SK-N-SH (cell line): ENCODE results near the gene SCN8A. TPM values are rescaled to one million over a fixed set of nuclear protein-coding genes. Genes with fewer than 3 reads are reported as not detected.
"Not testable (repeated sequence)": the region's sequence is repeated elsewhere in the genome, so short reads cannot be mapped to it uniquely, and the experiment has no call there.

ENCODE experiments used
- CTCF ChIA-PET: fragments of 300-600, 350-600 bp; formaldehyde crosslinking; extraction: SDS; loops from one replicate; lab custom pipeline; 2021; lab: Yijun Ruan, JAX
- POLR2A ChIA-PET: fragments of 350-600 bp; sonication (Branson Sonifier 250); formaldehyde crosslinking; extraction: SDS; loops from one replicate; lab custom pipeline; 2020; ENCODE audit warnings: antibody characterized with exemption, inconsistent platforms; lab: Yijun Ruan, JAX
- DNase-seq: peaks from one replicate; pipeline ENCODE4 v3.0.0; 2012
- H2AFZ ChIP-seq: fragments of 200-600 bp; sonication (generic); 2 replicates; pipeline ENCODE4 v1.8.1; 2016; ENCODE audit warnings: antibody characterized with exemption, mild to moderate bottlenecking, low read depth
- H3F3A ChIP-seq: fragments of 200-600 bp; sonication (generic); replicated peaks from 2 replicates; pipeline ENCODE3; 2016; ENCODE audit warnings: antibody characterized with exemption, mild to moderate bottlenecking; ENCODE audit not compliant: insufficient read depth
- H3K27ac ChIP-seq, 2 experiments: fragments of 200-500 bp in 1 of 2; fragments of 200-600 bp in 1 of 2; sonication (Bioruptor generic) in 1 of 2; sonication (generic), shearing (Covaris generic) in 1 of 2; 2 replicates each; pipeline versions ENCODE4 v1.5.1 to v1.6.1; 2014 to 2016; ENCODE audit warnings: low read depth in 2 of 2, inconsistent platforms in 1 of 2, low read length in 1 of 2, mild to moderate bottlenecking in 1 of 2, mixed read lengths in 1 of 2
- H3K27me3 ChIP-seq: fragments of 200-600 bp; sonication (generic), shearing (Covaris generic); 2 replicates; pipeline ENCODE4 v1.6.1; 2016; ENCODE audit warnings: mixed run types; ENCODE audit not compliant: insufficient read depth
- H3K36me3 ChIP-seq, 2 experiments: fragments of 200-500 bp in 1 of 2; fragments of 200-600 bp in 1 of 2; sonication (Bioruptor generic) in 1 of 2; sonication (generic) in 1 of 2; replicated peaks in 1 of 2; 2 replicates each; pipeline versions ENCODE3 to v1.5.1; 2014 to 2016; ENCODE audit warnings: low read length in 1 of 2, mild to moderate bottlenecking in 1 of 2; ENCODE audit not compliant: insufficient read depth in 2 of 2, control insufficient read depth in 1 of 2
- H3K4me1 ChIP-seq, 2 experiments: fragments of 200-500 bp in 1 of 2; fragments of 200-600 bp in 1 of 2; sonication (Bioruptor generic) in 1 of 2; sonication (generic), shearing (Covaris generic) in 1 of 2; 2 replicates each; pipeline versions ENCODE4 v1.5.1 to v1.6.1; 2014 to 2016; ENCODE audit warnings: low read depth in 1 of 2, low read length in 1 of 2, mixed run types in 1 of 2; ENCODE audit not compliant: insufficient read depth in 2 of 2, control insufficient read depth in 1 of 2
- H3K4me2 ChIP-seq: fragments of 200-600 bp; sonication (generic), shearing (Covaris generic); 2 replicates; pipeline ENCODE4 v1.6.1; 2017; ENCODE audit warnings: mixed run types
- H3K4me3 ChIP-seq, 2 experiments: fragments of 200-500 bp in 1 of 2; fragments of 200-600 bp in 1 of 2; sonication (Bioruptor generic) in 1 of 2; sonication (generic), shearing (Covaris generic) in 1 of 2; 2 replicates each; pipeline versions ENCODE4 v1.5.1 to v1.8.1; 2014 to 2016; ENCODE audit warnings: low read depth in 2 of 2, inconsistent platforms in 1 of 2, low read length in 1 of 2, mild to moderate bottlenecking in 1 of 2, mixed read lengths in 1 of 2, moderate library complexity in 1 of 2
- H3K79me2 ChIP-seq: fragments of 200-600 bp; sonication (generic); 2 replicates; pipeline ENCODE4 v1.8.1; 2017; ENCODE audit warnings: mild to moderate bottlenecking; ENCODE audit not compliant: insufficient read depth
- H3K9ac ChIP-seq: fragments of 200-600 bp; sonication (generic); 2 replicates; pipeline ENCODE4 v1.6.1; 2017; ENCODE audit warnings: mixed run types
- H3K9me2 ChIP-seq: fragments of 200-600 bp; sonication (generic); 2 replicates; pipeline ENCODE4 v1.6.1; 2017; ENCODE audit warnings: mixed run types
- H3K9me3 ChIP-seq: fragments of 200-600 bp; sonication (generic); 2 replicates; pipeline ENCODE4 v1.6.1; 2017; ENCODE audit warnings: mixed run types, mild to moderate bottlenecking, moderate library complexity
- H4K20me1 ChIP-seq: fragments of 200-600 bp; sonication (generic); 2 replicates; pipeline ENCODE4 v1.6.1; 2017; ENCODE audit warnings: mild to moderate bottlenecking, mixed run types; ENCODE audit not compliant: insufficient read depth
- FOSL2 ChIP-seq: IDR thresholded peaks from 2 replicates; pipeline ENCODE4 v1.4.0; 2012; ENCODE audit warnings: low read depth, mild to moderate bottlenecking, moderate library complexity, borderline replicate concordance
- FOXJ3 ChIP-seq: sonication (generic); formaldehyde crosslinking; IDR thresholded peaks from 2 replicates; pipeline ENCODE4 v1.5.1; 2020; ENCODE audit warnings: mild to moderate bottlenecking, missing genetic modification reagents
- GABPA ChIP-seq: IDR thresholded peaks from 2 replicates; pipeline ENCODE4 v1.4.0; 2012; ENCODE audit warnings: low read depth, mild to moderate bottlenecking
- GATA2 ChIP-seq: sonication (generic); formaldehyde crosslinking; IDR thresholded peaks from 2 replicates; pipeline ENCODE4 v1.5.0; 2020; ENCODE audit warnings: mild to moderate bottlenecking, missing genetic modification reagents
- NFIC ChIP-seq: IDR thresholded peaks from 2 replicates; pipeline ENCODE4 v1.4.0; 2012; ENCODE audit warnings: borderline replicate concordance
- RCOR1 ChIP-seq: fragments of 150-350 bp; IDR thresholded peaks from 2 replicates; pipeline ENCODE4 v1.6.1; 2017; ENCODE audit warnings: antibody characterized with exemption, low read length
- USF2 ChIP-seq: fragments of 150-350 bp; IDR thresholded peaks from 2 replicates; pipeline ENCODE4 v1.6.1; 2017; ENCODE audit warnings: antibody characterized with exemption, low read length, low read depth, borderline replicate concordance
- WGBS: methylation state at CpG from one replicate; pipeline ENCODE4 v1.1.6; 2017; ENCODE audit warnings: low lambda C conversion rate; 5-methylcytosine and 5-hydroxymethylcytosine counted together
- polyA plus RNA-seq, 3 experiments: library from polyadenylated mRNA; depleted of rRNA; stranded (reverse); fragments of >200 nt; gene quantifications; 2 replicates each; pipeline ENCODE4 v1.2.3, GENCODE V29; 2012
- TF ChIP-seq, protein P1 (sequence below): IDR thresholded peaks from 2 replicates; pipeline ENCODE4; 2012
- TF ChIP-seq, protein P2 (sequence below): IDR thresholded peaks from 2 replicates; pipeline ENCODE4 v1.6.1; 2012; ENCODE audit warnings: mild to moderate bottlenecking, low read depth, low read length, moderate library complexity

SCN8A gene
- polyA plus RNA-seq, 1 of the 3 experiments (the other 2 are of a cell fraction), result 7.1 TPM

- TF ChIP-seq FOXJ3 (CRISPR knock-in tag), result no peak
- TF ChIP-seq, protein P1, sequence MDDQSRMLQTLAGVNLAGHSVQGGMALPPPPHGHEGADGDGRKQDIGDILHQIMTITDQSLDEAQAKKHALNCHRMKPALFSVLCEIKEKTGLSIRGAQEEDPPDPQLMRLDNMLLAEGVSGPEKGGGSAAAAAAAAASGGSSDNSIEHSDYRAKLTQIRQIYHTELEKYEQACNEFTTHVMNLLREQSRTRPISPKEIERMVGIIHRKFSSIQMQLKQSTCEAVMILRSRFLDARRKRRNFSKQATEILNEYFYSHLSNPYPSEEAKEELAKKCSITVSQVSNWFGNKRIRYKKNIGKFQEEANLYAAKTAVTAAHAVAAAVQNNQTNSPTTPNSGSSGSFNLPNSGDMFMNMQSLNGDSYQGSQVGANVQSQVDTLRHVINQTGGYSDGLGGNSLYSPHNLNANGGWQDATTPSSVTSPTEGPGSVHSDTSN, result no peak
Measured at GRCh38 chr12:51548241-51548640, 42.8 kb upstream of the SCN8A start (continued).

DNA sequence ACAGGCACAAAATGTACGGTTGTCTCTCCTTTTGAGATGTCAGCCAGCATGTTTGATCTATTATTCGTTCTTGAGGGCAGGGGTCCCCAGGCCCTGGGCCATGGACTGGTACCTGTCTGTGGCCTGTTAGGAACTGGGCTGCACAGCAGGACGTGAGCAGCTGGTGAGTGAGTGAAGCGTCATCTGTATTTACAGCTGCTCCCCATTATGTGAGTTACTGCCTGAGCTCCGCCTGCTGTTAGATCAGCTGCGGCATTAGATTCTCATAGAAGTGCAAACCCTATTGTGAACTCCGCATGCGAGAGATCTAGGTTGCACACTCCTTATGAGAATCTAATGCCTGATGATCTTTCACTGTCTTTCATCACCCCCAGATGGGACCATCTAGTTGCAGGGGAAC is 41.4 kb upstream of the SCN8A start:
- no peaks in the 10 kb centered on the region for H3K4me1 ChIP-seq
- no peak for TF ChIP-seq USF2
- no peak for TF ChIP-seq NFIC
- no peak for TF ChIP-seq GABPA
- no peak for TF ChIP-seq FOSL2
- TF ChIP-seq RCOR1, result no peak
- TF ChIP-seq, protein P2, sequence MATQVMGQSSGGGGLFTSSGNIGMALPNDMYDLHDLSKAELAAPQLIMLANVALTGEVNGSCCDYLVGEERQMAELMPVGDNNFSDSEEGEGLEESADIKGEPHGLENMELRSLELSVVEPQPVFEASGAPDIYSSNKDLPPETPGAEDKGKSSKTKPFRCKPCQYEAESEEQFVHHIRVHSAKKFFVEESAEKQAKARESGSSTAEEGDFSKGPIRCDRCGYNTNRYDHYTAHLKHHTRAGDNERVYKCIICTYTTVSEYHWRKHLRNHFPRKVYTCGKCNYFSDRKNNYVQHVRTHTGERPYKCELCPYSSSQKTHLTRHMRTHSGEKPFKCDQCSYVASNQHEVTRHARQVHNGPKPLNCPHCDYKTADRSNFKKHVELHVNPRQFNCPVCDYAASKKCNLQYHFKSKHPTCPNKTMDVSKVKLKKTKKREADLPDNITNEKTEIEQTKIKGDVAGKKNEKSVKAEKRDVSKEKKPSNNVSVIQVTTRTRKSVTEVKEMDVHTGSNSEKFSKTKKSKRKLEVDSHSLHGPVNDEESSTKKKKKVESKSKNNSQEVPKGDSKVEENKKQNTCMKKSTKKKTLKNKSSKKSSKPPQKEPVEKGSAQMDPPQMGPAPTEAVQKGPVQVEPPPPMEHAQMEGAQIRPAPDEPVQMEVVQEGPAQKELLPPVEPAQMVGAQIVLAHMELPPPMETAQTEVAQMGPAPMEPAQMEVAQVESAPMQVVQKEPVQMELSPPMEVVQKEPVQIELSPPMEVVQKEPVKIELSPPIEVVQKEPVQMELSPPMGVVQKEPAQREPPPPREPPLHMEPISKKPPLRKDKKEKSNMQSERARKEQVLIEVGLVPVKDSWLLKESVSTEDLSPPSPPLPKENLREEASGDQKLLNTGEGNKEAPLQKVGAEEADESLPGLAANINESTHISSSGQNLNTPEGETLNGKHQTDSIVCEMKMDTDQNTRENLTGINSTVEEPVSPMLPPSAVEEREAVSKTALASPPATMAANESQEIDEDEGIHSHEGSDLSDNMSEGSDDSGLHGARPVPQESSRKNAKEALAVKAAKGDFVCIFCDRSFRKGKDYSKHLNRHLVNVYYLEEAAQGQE, result no peak
- no peak for TF ChIP-seq GATA2 (CRISPR knock-in tag)
- TF ChIP-seq, all 33 proteins: peak for 0
- ChIA-PET POLR2A (no interaction called here), CTCF (interaction anchor here (1.0 kb wide), 1 partner anchor 128 kb away, joined by 3 read pairs; no protein-coding TSS in a partner anchor)
- Histone ChIP-seq H3K79me2 (no peaks in the 10 kb centered on the region), H4K20me1 (no peaks in the 10 kb centered on the region), H3K27me3 (no peaks in the 10 kb centered on the region), H3K4me3 (no peak overlapping the region), H3K9me3 (no peaks in the 10 kb centered on the region), H3K4me2 (no peak overlapping the region), H3K9me2 (no peaks in the 10 kb centered on the region), H3F3A (no peaks in the 10 kb centered on the region), H2AFZ (no peak overlapping the region), H3K36me3 (no peaks in the 10 kb centered on the region), H3K9ac (no peak overlapping the region), H3K27ac (no peak overlapping the region)
- DNase-seq, result no peak
- 68% methylated on average over 8 of the region's 8 CpGs for WGBS

GRCh38 chr12:51568271-51569032 is 22.6 kb upstream of the SCN8A start:
- H3K27me3 ChIP-seq, H3K27ac ChIP-seq, H3K36me3 ChIP-seq, H3K9ac ChIP-seq, H2AFZ ChIP-seq, POLR2A ChIA-PET, H3K4me3 ChIP-seq, DNase-seq, H3K9me2 ChIP-seq, H3K9me3 ChIP-seq, H4K20me1 ChIP-seq, H3F3A ChIP-seq, CTCF ChIA-PET, H3K4me2 ChIP-seq, H3K79me2 ChIP-seq, H3K4me1 ChIP-seq: not testable (repeated sequence)
- 38% methylated on average over 6 of the region's 28 CpGs for WGBS
